ENCODE data around the gene IFNL1.

IFNL1 gene

DNA sequence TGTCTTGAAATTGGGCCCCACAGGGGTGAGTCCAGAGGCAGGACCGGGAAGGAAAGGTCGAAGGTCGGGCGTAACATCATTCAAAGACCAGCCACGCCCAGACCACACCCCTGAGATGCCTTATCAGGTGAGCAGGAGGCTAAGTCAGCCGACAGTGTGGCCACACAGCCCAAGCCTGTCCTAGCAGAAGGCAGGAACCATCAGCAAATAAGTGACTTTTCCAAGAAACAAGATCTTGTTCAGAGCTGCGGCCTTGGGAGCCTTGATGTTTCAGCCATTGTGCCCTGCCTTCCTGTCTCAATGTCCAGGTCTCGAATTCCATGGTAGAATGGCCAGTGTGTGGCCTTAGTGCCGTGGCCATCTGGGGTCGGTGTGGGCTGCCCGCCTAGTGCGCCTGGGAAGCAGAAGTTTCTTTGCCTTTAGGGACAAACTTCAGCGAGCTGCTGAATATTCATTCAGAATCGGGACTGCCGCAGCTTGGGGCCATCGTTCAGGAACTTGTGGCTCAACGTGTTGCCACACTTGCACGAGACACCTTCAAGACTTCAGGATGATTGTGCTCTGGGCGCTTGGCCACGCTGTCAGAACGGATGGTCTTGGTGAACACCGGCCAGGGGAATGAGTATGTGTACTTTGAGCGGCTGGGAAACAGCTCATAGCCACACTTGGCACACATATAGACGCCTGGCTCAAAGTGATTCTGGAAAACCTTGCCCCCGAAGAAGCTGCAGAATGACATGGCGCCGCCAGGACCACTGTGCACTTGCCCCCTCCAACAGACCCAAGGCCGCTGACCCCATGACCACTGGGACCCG lies 41.5 kb upstream of the IFNL1 start:
- TF ChIP-seq TOX (CRISPR knock-in tag; IDR thresholded peaks at IDR 0.05; ENCODE audit: borderline replicate concordance) = no peak
- TF ChIP-seq ZNF8 (CRISPR knock-in tag; IDR thresholded peaks at IDR 0.05) = no peak
- TF ChIP-seq CSRNP3 (CRISPR knock-in tag; IDR thresholded peaks at IDR 0.05) = no peak
- no peak for TF ChIP-seq GLIS3 (CRISPR knock-in tag; IDR thresholded peaks at IDR 0.05)
- no peak for TF ChIP-seq ZFP30 (CRISPR knock-in tag; IDR thresholded peaks at IDR 0.05)
- TF ChIP-seq CREB5 (CRISPR knock-in tag; IDR thresholded peaks at IDR 0.05; ENCODE audit: low read depth) = no peak
- no peak for TF ChIP-seq ZNF565 (CRISPR knock-in tag; conservative IDR thresholded peaks at IDR 0.05; ENCODE audit: low read depth)
- no peak for TF ChIP-seq ISL1 (CRISPR knock-in tag; IDR thresholded peaks at IDR 0.05)
- TF ChIP-seq TCF4 (CRISPR knock-in tag; IDR thresholded peaks at IDR 0.05; ENCODE audit: borderline replicate concordance) = no peak
- TF ChIP-seq PPARA (CRISPR knock-in tag; IDR thresholded peaks at IDR 0.05; ENCODE audit: borderline replicate concordance) = no peak
- no peak for TF ChIP-seq ARNTL (CRISPR knock-in tag; IDR thresholded peaks at IDR 0.05; ENCODE audit: borderline replicate concordance, low read depth)
- no peak for TF ChIP-seq RARB (CRISPR knock-in tag; IDR thresholded peaks at IDR 0.05)
- no peak for TF ChIP-seq TSHZ2 (CRISPR knock-in tag; IDR thresholded peaks at IDR 0.05)
- no peak for TF ChIP-seq ZNF70 (CRISPR knock-in tag; IDR thresholded peaks at IDR 0.05)
- TF ChIP-seq, protein P1, sequence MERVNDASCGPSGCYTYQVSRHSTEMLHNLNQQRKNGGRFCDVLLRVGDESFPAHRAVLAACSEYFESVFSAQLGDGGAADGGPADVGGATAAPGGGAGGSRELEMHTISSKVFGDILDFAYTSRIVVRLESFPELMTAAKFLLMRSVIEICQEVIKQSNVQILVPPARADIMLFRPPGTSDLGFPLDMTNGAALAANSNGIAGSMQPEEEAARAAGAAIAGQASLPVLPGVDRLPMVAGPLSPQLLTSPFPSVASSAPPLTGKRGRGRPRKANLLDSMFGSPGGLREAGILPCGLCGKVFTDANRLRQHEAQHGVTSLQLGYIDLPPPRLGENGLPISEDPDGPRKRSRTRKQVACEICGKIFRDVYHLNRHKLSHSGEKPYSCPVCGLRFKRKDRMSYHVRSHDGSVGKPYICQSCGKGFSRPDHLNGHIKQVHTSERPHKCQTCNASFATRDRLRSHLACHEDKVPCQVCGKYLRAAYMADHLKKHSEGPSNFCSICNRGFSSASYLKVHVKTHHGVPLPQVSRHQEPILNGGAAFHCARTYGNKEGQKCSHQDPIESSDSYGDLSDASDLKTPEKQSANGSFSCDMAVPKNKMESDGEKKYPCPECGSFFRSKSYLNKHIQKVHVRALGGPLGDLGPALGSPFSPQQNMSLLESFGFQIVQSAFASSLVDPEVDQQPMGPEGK (CRISPR knock-in tag; IDR thresholded peaks at IDR 0.05; ENCODE audit: borderline replicate concordance) = no peak
- no peak for TF ChIP-seq ZC3H10 (CRISPR knock-in tag; IDR thresholded peaks at IDR 0.05)
- no peak for TF ChIP-seq OSR1 (CRISPR knock-in tag; IDR thresholded peaks at IDR 0.05)
- TF ChIP-seq CSDC2 (CRISPR knock-in tag; IDR thresholded peaks at IDR 0.05) = no peak

GRCh38 chr19:39257227-39257626 lies 39.0 kb upstream of the IFNL1 start:
- no peak for ATAC-seq
- TF ChIP-seq ZNF8 (CRISPR knock-in tag; IDR thresholded peaks at IDR 0.05) = no peak
- TF ChIP-seq ZFP3 (CRISPR knock-in tag; IDR thresholded peaks at IDR 0.05) = no peak
- no peak for TF ChIP-seq ZFP30 (CRISPR knock-in tag; IDR thresholded peaks at IDR 0.05)
- TF ChIP-seq CSRNP3 (CRISPR knock-in tag; IDR thresholded peaks at IDR 0.05) = no peak
- no peak for TF ChIP-seq CREB5 (CRISPR knock-in tag; IDR thresholded peaks at IDR 0.05; ENCODE audit: low read depth)
- no peak for TF ChIP-seq RARB (CRISPR knock-in tag; IDR thresholded peaks at IDR 0.05)
- no peak for TF ChIP-seq TSHZ2 (CRISPR knock-in tag; IDR thresholded peaks at IDR 0.05)
- TF ChIP-seq ESRRG (CRISPR knock-in tag; IDR thresholded peaks at IDR 0.05) = no peak
- no peak for TF ChIP-seq PPARA (CRISPR knock-in tag; IDR thresholded peaks at IDR 0.05; ENCODE audit: borderline replicate concordance)
- no peak for TF ChIP-seq OSR1 (CRISPR knock-in tag; IDR thresholded peaks at IDR 0.05)
- TF ChIP-seq TOX (CRISPR knock-in tag; IDR thresholded peaks at IDR 0.05; ENCODE audit: borderline replicate concordance) = no peak
- TF ChIP-seq, protein P1 (CRISPR knock-in tag; IDR thresholded peaks at IDR 0.05; ENCODE audit: borderline replicate concordance) = no peak
- TF ChIP-seq ZC3H10 (CRISPR knock-in tag; IDR thresholded peaks at IDR 0.05) = no peak
- TF ChIP-seq CSDC2 (CRISPR knock-in tag; IDR thresholded peaks at IDR 0.05) = no peak
- TF ChIP-seq TCF4 (CRISPR knock-in tag; IDR thresholded peaks at IDR 0.05; ENCODE audit: borderline replicate concordance) = no peak

More for the DNA sequence above, 41.5 kb upstream of the IFNL1 start:
- ATAC-seq = no peak

Measured in SK-N-SH treated with all-trans-retinoic acid at 6 μM for 48 hours (cell line).